ENCODE data around the gene COPS3. TPM values are rescaled to one million over a fixed set of nuclear protein-coding genes. Genes with fewer than 3 reads are reported as not detected.

The COPS3 gene
- total RNA-seq, 1 experiment from 2014 or later = 50.7 TPM

DNA sequence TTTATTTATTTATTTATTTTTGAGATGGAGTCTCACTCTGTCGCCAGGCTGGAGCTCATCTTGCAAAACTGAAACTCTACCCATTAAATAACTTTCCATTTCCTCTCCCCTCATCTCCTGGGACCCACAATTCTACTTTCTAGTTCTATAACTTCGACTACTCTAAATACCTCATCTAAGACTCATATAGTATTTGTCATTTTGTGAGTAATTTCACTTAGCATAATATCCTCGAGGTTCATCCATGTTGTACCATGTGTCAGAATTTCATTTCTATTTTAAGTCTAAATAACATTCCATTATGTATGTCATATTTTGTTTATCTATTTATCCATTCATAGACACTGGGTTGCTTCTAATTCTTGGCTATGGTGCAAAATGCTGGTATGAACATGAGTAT lies 17.1 kb upstream of the COPS3 start:
- BruUV-seq (replicated peaks) = no TSS peak
- no peaks in the 10 kb centered on the region for H3K9me3 Mint-ChIP-seq (ENCODE audit: low read depth, unreplicated experiment)
- no peaks in the 10 kb centered on the region for H3K4me1 Mint-ChIP-seq (ENCODE audit: low read depth, unreplicated experiment)
- CTCF ChIA-PET = no interaction called here
- H3K27me3 Mint-ChIP-seq (ENCODE audit: unreplicated experiment) = no peaks in the 10 kb centered on the region
- intact Hi-C loops (cut with micrococcal nuclease; ENCODE audit: unreplicated experiment) = no loop called here
- DNase-seq = no peak
- H3K27ac Mint-ChIP-seq (ENCODE audit: unreplicated experiment) = no peak overlapping the region
- no peak overlapping the region for H3K4me3 Mint-ChIP-seq (ENCODE audit: low read depth, unreplicated experiment)
- peaks cover 4% of the 10 kb centered on the region for H3K36me3 Mint-ChIP-seq (ENCODE audit: insufficient read depth, unreplicated experiment)
- TF ChIP-seq, protein P1, sequence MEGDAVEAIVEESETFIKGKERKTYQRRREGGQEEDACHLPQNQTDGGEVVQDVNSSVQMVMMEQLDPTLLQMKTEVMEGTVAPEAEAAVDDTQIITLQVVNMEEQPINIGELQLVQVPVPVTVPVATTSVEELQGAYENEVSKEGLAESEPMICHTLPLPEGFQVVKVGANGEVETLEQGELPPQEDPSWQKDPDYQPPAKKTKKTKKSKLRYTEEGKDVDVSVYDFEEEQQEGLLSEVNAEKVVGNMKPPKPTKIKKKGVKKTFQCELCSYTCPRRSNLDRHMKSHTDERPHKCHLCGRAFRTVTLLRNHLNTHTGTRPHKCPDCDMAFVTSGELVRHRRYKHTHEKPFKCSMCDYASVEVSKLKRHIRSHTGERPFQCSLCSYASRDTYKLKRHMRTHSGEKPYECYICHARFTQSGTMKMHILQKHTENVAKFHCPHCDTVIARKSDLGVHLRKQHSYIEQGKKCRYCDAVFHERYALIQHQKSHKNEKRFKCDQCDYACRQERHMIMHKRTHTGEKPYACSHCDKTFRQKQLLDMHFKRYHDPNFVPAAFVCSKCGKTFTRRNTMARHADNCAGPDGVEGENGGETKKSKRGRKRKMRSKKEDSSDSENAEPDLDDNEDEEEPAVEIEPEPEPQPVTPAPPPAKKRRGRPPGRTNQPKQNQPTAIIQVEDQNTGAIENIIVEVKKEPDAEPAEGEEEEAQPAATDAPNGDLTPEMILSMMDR (IDR thresholded peaks at IDR 0.05; ENCODE audit: unreplicated experiment) = no peak

DNA sequence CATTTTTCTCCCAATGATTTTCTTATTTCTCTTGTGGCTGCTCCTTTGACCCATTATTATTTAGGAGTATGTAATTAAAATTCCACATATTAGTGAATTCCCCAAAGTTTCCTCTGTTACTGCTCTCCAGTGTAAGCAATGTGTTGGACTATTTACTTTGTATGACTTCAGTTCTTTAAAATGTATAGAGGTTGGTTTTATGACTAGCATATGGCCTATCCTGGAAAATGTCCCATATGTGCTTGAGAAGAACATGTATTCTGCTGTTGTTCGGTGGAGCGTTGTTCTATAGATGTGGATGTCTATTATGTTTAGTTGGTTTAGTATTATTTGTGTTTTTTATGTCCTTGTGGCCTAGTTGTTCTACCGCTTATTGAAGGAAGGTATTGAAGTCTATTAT lies 16.2 kb upstream of the COPS3 start:
- BruUV-seq (replicated peaks) = no TSS peak
- H3K9me3 Mint-ChIP-seq (ENCODE audit: low read depth, unreplicated experiment) = no peaks in the 10 kb centered on the region
- TF ChIP-seq, protein P1 (IDR thresholded peaks at IDR 0.05; ENCODE audit: unreplicated experiment) = no peak
- intact Hi-C loops (cut with micrococcal nuclease; ENCODE audit: unreplicated experiment) = no loop called here
- no peak overlapping the region for H3K4me3 Mint-ChIP-seq (ENCODE audit: low read depth, unreplicated experiment)
- H3K4me1 Mint-ChIP-seq (ENCODE audit: low read depth, unreplicated experiment) = no peaks in the 10 kb centered on the region
- no peak overlapping the region for H3K27ac Mint-ChIP-seq (ENCODE audit: unreplicated experiment)
- no peaks in the 10 kb centered on the region for H3K36me3 Mint-ChIP-seq (ENCODE audit: insufficient read depth, unreplicated experiment)
- no peaks in the 10 kb centered on the region for H3K27me3 Mint-ChIP-seq (ENCODE audit: unreplicated experiment)
- CTCF ChIA-PET = no interaction called here
- DNase-seq = no peak

DNA sequence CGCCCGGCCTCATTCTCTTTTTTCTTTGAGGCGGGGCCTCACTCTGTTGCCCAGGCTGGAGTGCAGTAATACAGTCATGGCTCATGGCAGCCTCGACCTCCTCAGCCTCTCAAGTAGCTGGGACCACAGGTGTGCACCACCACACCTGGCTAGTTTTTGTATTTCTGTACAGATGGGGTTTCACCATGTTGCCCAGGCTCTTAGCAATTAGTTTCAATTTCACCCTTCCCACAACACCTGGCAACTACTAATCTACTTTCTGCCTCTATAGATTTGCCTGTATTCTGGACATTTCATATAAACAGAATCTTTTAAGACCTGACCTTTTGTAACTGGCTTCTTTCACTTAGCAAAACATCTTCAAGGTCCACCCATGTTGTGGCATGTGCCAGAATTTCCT lies 14.1 kb upstream of the COPS3 start:
- TF ChIP-seq, protein P1 (IDR thresholded peaks at IDR 0.05; ENCODE audit: unreplicated experiment) = no peak
- Mint-ChIP-seq H3K27me3 (ENCODE audit: unreplicated experiment) (no peaks in the 10 kb centered on the region), H3K4me3 (ENCODE audit: low read depth, unreplicated experiment) (no peak overlapping the region), H3K27ac (ENCODE audit: unreplicated experiment) (no peak overlapping the region), H3K9me3 (ENCODE audit: low read depth, unreplicated experiment) (no peaks in the 10 kb centered on the region), H3K4me1 (ENCODE audit: low read depth, unreplicated experiment) (no peaks in the 10 kb centered on the region), H3K36me3 (ENCODE audit: insufficient read depth, unreplicated experiment) (no peaks in the 10 kb centered on the region)
- no TSS peak for BruUV-seq (replicated peaks)
- no peak for DNase-seq
- intact Hi-C loops (cut with micrococcal nuclease; ENCODE audit: unreplicated experiment) = no loop called here
- CTCF ChIA-PET = no interaction called here

DNA sequence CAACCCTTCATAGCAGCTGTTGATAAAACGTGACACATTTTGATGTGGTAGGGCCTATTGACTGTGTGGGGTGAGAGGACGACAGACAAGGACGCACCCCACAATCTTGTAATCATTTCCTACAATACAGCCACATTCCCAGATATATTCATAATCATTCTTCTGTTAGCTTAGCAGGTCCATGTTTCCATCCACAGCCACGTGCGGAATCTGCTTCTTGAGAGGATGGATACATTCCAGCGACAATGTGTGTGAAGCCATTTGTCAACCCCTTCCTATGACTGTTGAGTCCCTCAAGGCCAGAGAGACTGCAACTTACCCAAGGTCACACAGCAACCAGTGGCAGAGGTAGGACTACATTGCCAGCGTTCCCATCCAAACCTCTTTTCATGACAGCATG lies 8.7 kb upstream of the COPS3 start:
- no peak for DNase-seq
- CTCF ChIA-PET = no interaction called here
- Mint-ChIP-seq H3K4me1 (ENCODE audit: low read depth, unreplicated experiment) (no peaks in the 10 kb centered on the region), H3K4me3 (ENCODE audit: low read depth, unreplicated experiment) (no peak overlapping the region), H3K27me3 (ENCODE audit: unreplicated experiment) (no peaks in the 10 kb centered on the region), H3K36me3 (ENCODE audit: insufficient read depth, unreplicated experiment) (no peaks in the 10 kb centered on the region), H3K27ac (ENCODE audit: unreplicated experiment) (no peak overlapping the region), H3K9me3 (ENCODE audit: low read depth, unreplicated experiment) (no peaks in the 10 kb centered on the region)
- BruUV-seq (replicated peaks) = no TSS peak
- TF ChIP-seq, protein P1 (IDR thresholded peaks at IDR 0.05; ENCODE audit: unreplicated experiment) = no peak
- intact Hi-C loops (cut with micrococcal nuclease; ENCODE audit: unreplicated experiment) = no loop called here
